Activated CD8-positive, alpha-beta memory T cell treated with anti-CD3 and anti-CD28 coated beads, Interleukin-2, amount 50 U/mL, for 24 hours (primary cell): ENCODE results near the gene LGALS8.
A peak's percentile ranks its signal among the peaks of the same experiment; 100 is the strongest.

Source experiments
- DNase-seq: peaks from one replicate; pipeline ENCODE4 v3.0.0-alpha.2; 2020; ENCODE audit errors: extremely low read depth

LGALS8 gene

GRCh38 chr1:236509203-236509602, 14.6 kb upstream of the LGALS8 start:
- no peak for DNase-seq

- no peak for DNase-seq
These were observed 14.0 kb upstream of the LGALS8 start for GRCh38 chr1:236509647-236510401.

- no peak for DNase-seq
These were observed 11.9 kb upstream of the LGALS8 start for GRCh38 chr1:236511735-236512418.

DNA sequence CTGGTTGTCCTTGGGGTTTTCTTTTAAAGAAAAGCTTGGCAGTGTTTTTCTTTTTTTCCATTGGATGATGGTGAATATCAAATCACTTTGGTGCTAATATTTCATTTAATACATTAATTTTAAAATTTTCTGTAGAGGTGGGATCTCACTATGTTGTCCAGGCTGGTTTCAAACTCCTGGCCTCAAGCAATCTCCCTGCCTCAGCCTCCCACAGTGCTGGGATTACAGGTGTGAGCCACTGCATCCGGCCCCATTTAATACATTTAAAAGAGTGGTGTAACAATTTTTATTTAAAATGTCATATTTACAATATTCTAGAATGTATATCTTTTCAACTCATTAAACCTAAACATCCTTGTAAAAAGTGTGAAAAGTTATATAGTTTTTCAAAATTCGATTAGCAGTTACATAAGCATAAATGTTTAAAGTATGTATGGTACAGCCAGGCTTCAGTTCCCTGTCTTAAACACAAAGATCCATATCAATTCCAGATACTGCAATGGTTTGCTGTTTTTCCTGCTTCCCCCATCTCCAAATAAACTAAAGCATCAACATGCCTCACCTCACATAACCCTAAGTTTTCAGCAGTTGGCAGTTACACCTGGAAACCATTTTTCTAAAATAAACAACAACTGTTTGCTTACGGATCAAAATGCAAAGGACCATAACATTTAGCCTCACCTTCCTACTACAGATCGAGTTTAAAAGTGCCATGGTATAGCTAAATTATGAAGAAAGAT, 8.9 kb upstream of the LGALS8 start:
- no peak for DNase-seq

GRCh38 chr1:236515443-236515958, 8.3 kb upstream of the LGALS8 start:
- DNase-seq = no peak

- DNase-seq = no peak
These were observed 6.7 kb upstream of the LGALS8 start for GRCh38 chr1:236516929-236517704.

- DNase-seq = no peak
These were observed 5.5 kb upstream of the LGALS8 start for GRCh38 chr1:236518322-236518721.

DNA sequence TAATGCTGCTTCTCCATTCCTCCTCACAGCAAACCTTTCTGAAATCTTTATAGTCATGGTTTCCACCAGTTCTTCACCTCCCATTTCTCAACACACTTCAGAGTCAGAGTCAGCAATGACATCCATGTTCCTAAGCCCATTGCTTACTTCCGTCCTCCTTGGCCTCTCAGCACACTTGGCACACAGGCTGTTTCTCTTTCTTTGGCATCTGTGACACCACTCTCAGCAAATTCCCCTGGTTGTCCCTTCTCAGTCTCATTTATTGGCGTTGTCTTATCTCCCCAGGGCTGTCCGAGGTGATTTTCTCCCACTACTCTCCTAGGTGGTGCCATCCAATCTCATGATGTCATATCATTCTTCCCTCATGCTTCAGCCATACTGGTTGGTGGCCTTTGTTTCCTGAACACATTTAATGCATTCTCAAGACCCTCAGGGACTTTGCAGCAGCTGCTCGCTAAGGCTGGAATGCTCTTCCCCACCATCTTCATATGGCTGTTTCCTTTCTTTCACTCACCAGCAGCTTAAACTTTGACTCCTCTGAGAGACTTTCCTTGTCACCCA, 3.3 kb upstream of the LGALS8 start:
- no peak for DNase-seq

DNA sequence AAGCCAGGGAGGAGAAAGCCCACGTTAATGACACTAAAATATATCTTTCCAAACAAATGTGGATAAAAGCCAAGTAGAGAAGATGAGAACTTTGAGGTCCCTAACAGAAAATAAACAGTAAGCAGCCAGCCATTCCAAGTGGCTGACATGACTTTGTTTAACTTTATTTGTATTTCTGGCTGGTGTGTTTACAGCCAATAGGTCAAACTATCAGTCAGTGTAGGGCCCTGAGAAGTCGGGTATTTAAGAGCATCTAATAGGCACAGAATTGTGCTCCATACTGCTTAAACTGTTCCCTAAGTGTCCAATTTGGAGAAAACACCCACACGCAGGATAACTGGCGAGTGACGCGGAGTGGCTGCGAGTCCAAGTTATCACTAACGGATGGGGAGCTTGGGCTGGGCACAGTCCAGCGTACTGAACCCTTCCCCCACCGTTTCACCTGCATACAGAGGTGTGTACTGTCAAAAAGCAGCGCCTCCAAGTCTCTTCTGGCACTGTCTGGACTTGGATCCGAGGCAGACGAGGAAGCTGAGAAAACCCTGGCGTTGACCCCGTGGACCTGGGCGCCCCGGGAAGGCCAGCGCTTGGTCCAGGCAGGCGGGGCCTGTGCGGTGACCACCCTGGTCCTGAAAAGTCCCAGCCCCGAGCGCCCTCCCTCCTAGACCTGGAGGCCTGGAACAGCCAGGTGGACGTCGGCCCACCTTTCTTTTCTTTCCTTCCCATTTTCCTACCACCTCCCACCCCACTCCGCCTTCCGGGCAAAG, 662 bp upstream of the LGALS8 start:
- DNase-seq = no peak

DNA sequence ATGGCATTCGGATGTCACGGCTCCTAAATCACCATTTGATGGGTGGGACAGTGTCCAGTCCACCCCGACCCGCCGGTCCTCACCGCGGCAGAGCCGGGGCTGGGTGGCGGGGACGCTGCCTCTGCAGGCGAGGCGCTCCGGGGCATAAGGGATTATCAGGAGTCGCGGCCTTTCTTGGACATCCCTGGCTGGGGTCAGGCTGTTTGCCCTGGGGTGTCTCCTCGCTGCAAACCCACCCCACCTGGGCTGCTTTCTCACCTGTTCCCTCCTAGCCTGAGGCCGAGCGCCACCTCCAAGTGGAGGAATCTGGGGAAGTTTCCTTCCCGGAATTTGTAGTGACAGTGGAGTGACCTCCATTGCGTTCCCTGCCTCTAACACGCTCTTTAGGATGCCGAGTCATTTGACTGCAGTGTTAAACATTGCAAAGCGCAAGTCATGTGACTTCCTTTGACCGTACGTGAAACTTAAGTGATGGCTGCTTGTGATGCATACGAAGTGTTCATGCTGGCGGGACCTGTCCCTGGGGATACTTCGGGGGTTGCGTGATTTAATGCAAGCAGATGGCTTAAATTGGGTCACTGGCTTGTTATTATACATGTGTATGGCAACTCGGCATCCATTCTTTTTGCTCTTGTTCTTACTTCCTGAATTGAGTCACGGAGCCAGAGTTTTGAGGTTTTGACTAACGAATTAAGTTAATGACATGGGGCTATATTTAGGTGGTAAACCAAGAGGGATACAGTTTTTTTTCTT, 536 bp downstream of the LGALS8 start:
- DNase-seq = peak; percentile 34

DNA sequence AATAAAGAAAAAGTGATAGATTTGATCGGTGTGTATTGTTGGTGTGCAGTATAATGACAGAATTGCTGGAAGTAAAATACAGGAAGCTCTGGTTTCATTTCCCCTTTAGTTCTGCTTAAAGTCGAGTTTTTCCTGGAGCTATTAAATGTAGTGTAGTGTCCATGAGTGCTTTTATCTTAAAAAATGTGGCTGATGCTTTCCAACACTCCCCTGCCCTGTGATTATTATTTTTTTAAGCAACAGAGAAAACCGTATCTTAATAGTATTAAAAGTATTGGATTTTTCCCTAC, 1.1 kb downstream of the LGALS8 start:
- DNase-seq = no peak

DNA sequence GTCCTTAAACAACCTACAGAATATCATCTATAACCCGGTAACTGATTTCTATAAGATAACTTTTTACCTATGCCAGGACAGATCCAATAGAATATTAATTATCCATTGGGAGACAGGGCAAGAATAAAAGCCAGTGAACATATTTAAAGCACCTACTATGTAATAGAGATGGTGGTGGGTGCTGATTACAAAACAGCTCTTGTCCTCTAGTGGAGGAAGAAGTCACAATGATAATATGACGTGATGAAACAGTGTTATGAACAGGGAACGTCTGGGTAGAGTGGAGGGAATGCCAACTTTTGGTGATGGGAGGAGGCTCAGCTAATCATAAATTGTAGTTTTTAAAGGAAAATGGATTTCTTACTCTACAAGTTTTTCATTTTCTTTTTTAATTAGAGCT, 2.3 kb downstream of the LGALS8 start:
- no peak for DNase-seq

GRCh38 chr1:236530286-236530685, 6.5 kb downstream of the LGALS8 start:
- DNase-seq = no peak

GRCh38 chr1:236530959-236531358, 7.2 kb downstream of the LGALS8 start:
- DNase-seq = no peak

GRCh38 chr1:236532850-236533249, 9.1 kb downstream of the LGALS8 start:
- DNase-seq = no peak

DNA sequence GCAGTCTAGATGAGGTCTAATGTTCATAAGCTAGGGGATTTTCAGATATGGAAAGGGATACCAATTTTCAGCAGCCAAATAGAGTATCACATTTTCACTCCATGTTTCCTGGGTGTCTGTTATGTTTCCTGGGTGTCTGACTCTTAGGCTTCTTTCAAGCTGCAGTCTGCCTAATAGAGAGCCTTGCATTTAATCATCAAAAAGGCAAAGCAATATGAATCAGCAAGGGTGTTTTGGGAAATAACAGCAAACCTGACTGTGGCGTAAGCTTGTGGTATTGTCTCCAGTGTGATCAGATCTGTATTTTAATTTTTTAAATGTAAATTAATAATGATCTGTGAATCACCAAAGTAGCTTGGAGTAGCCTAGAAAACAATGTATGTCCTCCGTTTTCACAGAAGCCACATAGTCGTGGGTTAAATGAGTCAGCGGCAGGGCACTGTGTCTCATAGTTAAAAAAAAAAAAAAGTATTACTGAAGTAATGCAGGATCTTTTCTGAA, 10.4 kb downstream of the LGALS8 start:
- no peak for DNase-seq

DNA sequence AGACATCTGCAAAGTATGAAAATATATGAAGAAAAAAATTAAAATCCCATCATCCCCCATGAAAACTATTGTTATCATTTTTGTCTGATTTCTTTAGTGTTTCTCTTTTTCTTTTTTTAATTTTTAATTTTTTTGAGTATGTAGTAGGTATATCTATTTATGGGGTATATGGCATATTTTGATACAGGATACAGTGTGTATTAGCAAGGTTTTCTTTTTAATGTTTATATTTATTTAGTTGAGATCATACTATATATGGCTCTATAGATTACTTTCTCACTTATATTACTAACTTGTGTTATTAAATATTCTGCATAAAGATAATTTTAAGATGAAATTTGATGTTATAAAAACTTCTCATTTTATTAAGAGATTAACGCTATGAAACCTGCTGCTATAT, 11.4 kb downstream of the LGALS8 start:
- no peak for DNase-seq

- DNase-seq = no peak
These were observed 11.9 kb downstream of the LGALS8 start for GRCh38 chr1:236535662-236536161.

DNA sequence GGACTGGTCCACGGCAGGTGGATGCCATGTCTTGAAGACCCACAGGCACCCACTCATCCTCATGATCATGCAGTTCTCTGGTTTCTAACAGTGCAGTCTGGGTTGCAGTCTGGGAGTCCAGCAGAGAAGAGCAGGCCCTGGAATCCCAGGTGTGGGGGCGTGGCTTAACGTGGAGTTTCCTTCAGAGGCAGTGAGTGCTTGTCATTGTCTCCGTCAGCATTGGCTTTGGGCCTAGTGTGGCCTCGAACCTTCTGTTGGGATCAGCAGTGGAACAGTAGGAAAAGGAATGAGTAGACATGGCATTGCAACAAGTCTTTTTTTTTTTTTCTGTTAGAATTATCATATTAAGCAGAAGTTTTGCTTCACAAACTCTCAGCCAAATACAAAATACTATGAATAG, 12.8 kb downstream of the LGALS8 start:
- DNase-seq = no peak
